Hematopoietic multipotent progenitor cell (in vitro differentiated cells): ENCODE results near the gene NLGN2. TPM values are rescaled to one million over a fixed set of nuclear protein-coding genes. Genes with fewer than 3 reads are reported as not detected.
A peak's percentile ranks its signal among the peaks of the same experiment; 100 is the strongest.

ENCODE experiments used
- DNase-seq, 3 donors: peaks; one replicate each; pipeline ENCODE4 v3.0.0-alpha.2; 2011 to 2015; ENCODE audit warnings: low read depth in 2 of 3, low spot score in 2 of 3
- total RNA-seq: library from RNA; depleted of rRNA; stranded (reverse); fragments of >200 nt; gene quantifications from one replicate; pipeline ENCODE4 v1.2.3, GENCODE V29; 2012

NLGN2 gene
- total RNA-seq, 1 donor: 6.7 TPM

GRCh38 chr17:7391307-7391706, 16.3 kb upstream of the NLGN2 start:
- DNase-seq: no peak

- DNase-seq: no peak
Measured at GRCh38 chr17:7392696-7393612, 14.7 kb upstream of the NLGN2 start.

GRCh38 chr17:7393613-7394451, 13.8 kb upstream of the NLGN2 start:
- peak in 2 of 3 donors; percentile 58 to 64 for DNase-seq

- DNase-seq: peak; percentile 60 to 78 (median 76)
Measured at GRCh38 chr17:7394452-7395191, 13.0 kb upstream of the NLGN2 start, which contains the start of gene PLSCR3. Gene PLSCR3, minus strand, starts transcription at chr17:7394525. Its CDS starts 415 bp downstream, at chr17:7394110.

- no peak for DNase-seq
Measured at GRCh38 chr17:7396147-7396546, 11.5 kb upstream of the NLGN2 start.

- no peak for DNase-seq
Measured at GRCh38 chr17:7398612-7399011, 9.0 kb upstream of the NLGN2 start.

GRCh38 chr17:7403043-7403726, 4.5 kb upstream of the NLGN2 start:
- peak in 1 of 3 donors; percentile 35 for DNase-seq

- DNase-seq: no peak
Measured at GRCh38 chr17:7403727-7403976, 4.0 kb upstream of the NLGN2 start.

- DNase-seq: peak; percentile 93 to 99 (median 98)
Measured at GRCh38 chr17:7403977-7404736, 3.5 kb upstream of the NLGN2 start, which contains the start of gene TMEM256. Gene TMEM256, minus strand, starts transcription at chr17:7404097. Its CDS starts 13 bp downstream, at chr17:7404084.

- DNase-seq: no peak
Measured at GRCh38 chr17:7404737-7405349, 2.8 kb upstream of the NLGN2 start.

- no peak for DNase-seq
Measured at GRCh38 chr17:7405350-7406234, 2.1 kb upstream of the NLGN2 start.

- DNase-seq: no peak
Measured at GRCh38 chr17:7406235-7406825, 1.3 kb upstream of the NLGN2 start.

- DNase-seq: no peak
Measured at GRCh38 chr17:7407082-7407481, 563 bp upstream of the NLGN2 start.

- peak in 1 of 3 donors; percentile 6 for DNase-seq
Measured at GRCh38 chr17:7408252-7408727, 645 bp downstream of the NLGN2 start.

- no peak for DNase-seq
Measured at GRCh38 chr17:7408863-7409262, 1.2 kb downstream of the NLGN2 start.

GRCh38 chr17:7409716-7410115, 2.1 kb downstream of the NLGN2 start:
- DNase-seq: no peak

- DNase-seq: no peak
Measured at GRCh38 chr17:7410634-7411426, 3.2 kb downstream of the NLGN2 start.
